IMR-90 (cell line): Measurements from ENCODE around the gene ADGRL1. TPM values are rescaled to one million over a fixed set of nuclear protein-coding genes. Genes with fewer than 3 reads are reported as not detected.
"Not testable (repeated sequence)": the region's sequence is repeated elsewhere in the genome, so short reads cannot be mapped to it uniquely, and the experiment has no call there.

Experiments
- ATAC-seq: fragments of 200-7000 bp; cut with Tn5 transposase; 2 replicates; pipeline ENCODE4 v1.9.1; 2020; ENCODE audit warnings: low read depth, mild to moderate bottlenecking, moderate library complexity
- BruUV-seq: library from RNA; stranded (reverse); fragments of 400-500 nt; replicated peaks from 2 replicates; lab custom pipeline; 2021; lab: Mats Ljungman, UMichigan
- CTCF ChIA-PET: fragments of 300-600 bp; formaldehyde crosslinking; extraction: SDS; loops from one replicate; lab custom pipeline; 2021; ENCODE audit warnings: antibody characterized with exemption; lab: Yijun Ruan, JAX
- POLR2A ChIA-PET: fragments of 300-600 bp; sonication (Branson Sonifier 250); formaldehyde crosslinking; loops from one replicate; lab custom pipeline; 2022; ENCODE audit warnings: antibody characterized with exemption; ENCODE audit not compliant: unreplicated experiment; lab: Charles Lee
- DNase-seq: peaks from one replicate; pipeline ENCODE4 v3.0.0; 2013
- H2AFZ ChIP-seq: replicated peaks from 2 replicates; pipeline ENCODE3; 2013; ENCODE audit warnings: low read length, mild to moderate bottlenecking; ENCODE audit not compliant: poor library complexity
- H2AK5ac ChIP-seq: 2 replicates; pipeline ENCODE4 v1.6.1; 2013; ENCODE audit warnings: low read depth, low read length, inconsistent platforms
- H2AK9ac ChIP-seq: replicated peaks from 2 replicates; pipeline ENCODE3; 2013; ENCODE audit warnings: mild to moderate bottlenecking, low read depth, low read length, moderate library complexity; ENCODE audit not compliant: poor library complexity
- H2BK120ac ChIP-seq: 2 replicates; pipeline ENCODE4 v1.6.1; 2013; ENCODE audit warnings: low read depth, low read length, inconsistent platforms
- H2BK15ac ChIP-seq: 3 replicates; pipeline ENCODE4 v1.6.1; 2013; ENCODE audit warnings: low read depth, low read length, inconsistent platforms
- H2BK20ac ChIP-seq: 2 replicates; pipeline ENCODE4 v1.6.1; 2013; ENCODE audit warnings: low read depth, mild to moderate bottlenecking, inconsistent platforms, low read length, moderate library complexity
- H2BK5ac ChIP-seq: 2 replicates; pipeline ENCODE4 v1.6.1; 2013; ENCODE audit warnings: mild to moderate bottlenecking, low read depth, low read length, inconsistent platforms; ENCODE audit not compliant: poor library complexity, severe bottlenecking
- H3K14ac ChIP-seq: replicated peaks from 2 replicates; pipeline ENCODE4 v1.6.1; 2013; ENCODE audit warnings: low read depth, low read length, inconsistent platforms
- H3K18ac ChIP-seq: 2 replicates; pipeline ENCODE4 v1.6.1; 2013; ENCODE audit warnings: low read depth, low read length, control low read depth
- H3K23ac ChIP-seq: 2 replicates; pipeline ENCODE4 v1.6.1; 2013; ENCODE audit warnings: low read depth, low read length, inconsistent platforms
- H3K27ac ChIP-seq: 2 replicates; pipeline ENCODE4 v1.5.1; 2013; ENCODE audit warnings: mild to moderate bottlenecking, control low read depth, low read length; ENCODE audit not compliant: insufficient read depth
- H3K27me3 ChIP-seq: 2 replicates; pipeline ENCODE4 v1.6.1; 2013; ENCODE audit warnings: low read length; ENCODE audit not compliant: control insufficient read depth, insufficient read depth
- H3K36me3 ChIP-seq: 2 replicates; pipeline ENCODE4 v1.6.1; 2013; ENCODE audit warnings: low read length, mixed read lengths; ENCODE audit not compliant: control insufficient read depth, insufficient read depth
- H3K4ac ChIP-seq: 2 replicates; pipeline ENCODE4 v1.6.1; 2013; ENCODE audit warnings: low read depth, low read length, inconsistent platforms
- H3K4me1 ChIP-seq: 2 replicates; pipeline ENCODE4 v1.6.1; 2013; ENCODE audit warnings: low read length, mixed read lengths; ENCODE audit not compliant: control insufficient read depth, insufficient read depth
- H3K4me2 ChIP-seq: 2 replicates; pipeline ENCODE4 v1.6.1; 2013; ENCODE audit warnings: low read depth, mild to moderate bottlenecking, control low read depth, low read length, moderate library complexity
- H3K4me3 ChIP-seq: 2 replicates; pipeline ENCODE4 v1.5.1; 2013; ENCODE audit warnings: low read depth, mild to moderate bottlenecking, control low read depth, low read length, moderate library complexity; ENCODE audit not compliant: insufficient read depth
- H3K56ac ChIP-seq: 2 replicates; pipeline ENCODE4 v1.6.1; 2013; ENCODE audit warnings: low read length, inconsistent platforms; ENCODE audit not compliant: insufficient read depth; ENCODE audit errors: extremely low read depth
- H3K79me1 ChIP-seq, 2 experiments: 2 replicates each; pipeline ENCODE4 v1.6.1; 2013; ENCODE audit warnings: low read length in 2 of 2, inconsistent platforms in 1 of 2, low read depth in 1 of 2
- H3K9ac ChIP-seq: 2 replicates; pipeline ENCODE4 v1.6.1; 2013; ENCODE audit warnings: low read depth, low read length, control low read depth
- H3K9me1 ChIP-seq: 2 replicates; pipeline ENCODE4 v1.6.1; 2013; ENCODE audit warnings: low read length, inconsistent platforms; ENCODE audit not compliant: insufficient read depth
- H3K9me3 ChIP-seq: 2 replicates; pipeline ENCODE4 v1.6.1; 2013; ENCODE audit warnings: low read length; ENCODE audit not compliant: control insufficient read depth, insufficient read depth
- H4K20me1 ChIP-seq: 2 replicates; pipeline ENCODE4 v1.6.1; 2013; ENCODE audit warnings: low read length, inconsistent platforms; ENCODE audit not compliant: insufficient read depth
- H4K5ac ChIP-seq: 2 replicates; pipeline ENCODE4 v1.6.1; 2013; ENCODE audit warnings: mild to moderate bottlenecking, low read depth, low read length, control low read depth
- H4K8ac ChIP-seq, 2 experiments: 2 replicates each; pipeline ENCODE4 v1.6.1; 2013; ENCODE audit warnings: low read depth in 2 of 2, low read length in 2 of 2, control low read depth in 1 of 2, inconsistent platforms in 1 of 2
- H4K91ac ChIP-seq: 2 replicates; pipeline ENCODE4 v1.6.1; 2013; ENCODE audit warnings: low read depth, low read length, inconsistent platforms; ENCODE audit not compliant: insufficient read depth
- WGBS, 2 experiments: methylation state at CpG; one replicate each; pipeline versions ENCODE4 v1.1.5 to v1.1.7; 2013; ENCODE audit warnings: missing lambda C conversion rate in 2 of 2; ENCODE audit not compliant: insufficient read length in 1 of 2; ENCODE audit errors: extremely low coverage in 2 of 2; 5-methylcytosine and 5-hydroxymethylcytosine counted together
- dilution Hi-C: fragments of 300-500 bp; cut with HindIII; formaldehyde crosslinking; loops from one replicate; pipeline ENCODE4 v1.14.3; 2018; ENCODE audit warnings: low sequenced_read_pairs; ENCODE audit not compliant: unreplicated experiment
- in situ Hi-C: fragments of 300-500 bp; cut with MboI; formaldehyde crosslinking; loops from 3 replicates; pipeline ENCODE4 v1.14.3; 2019; ENCODE audit warnings: low sequenced_read_pairs, inconsistent platforms, mixed read lengths
- intact Hi-C: fragments of 100-400 bp; cut with micrococcal nuclease; formaldehyde crosslinking; loops from 2 replicates; pipeline ENCODE4 v1.10.0; 2022
- polyA plus RNA-seq, 3 experiments: library from polyadenylated mRNA; depleted of rRNA; stranded (reverse); fragments of >200 nt; gene quantifications; 2 replicates each; pipeline ENCODE4 v1.2.3, GENCODE V29; 2012; ENCODE audit warnings: low replicate concordance in 1 of 3
- total RNA-seq: library from RNA; depleted of rRNA; stranded (reverse); fragments of >200 nt; gene quantifications from 2 replicates; pipeline ENCODE4 v1.2.3, GENCODE V29; 2012

ADGRL1 gene
- total and polyA plus RNA-seq, 2 of the 4 experiments (the other 2 are of a cell fraction): 0.72 to 2.2 TPM

DNA sequence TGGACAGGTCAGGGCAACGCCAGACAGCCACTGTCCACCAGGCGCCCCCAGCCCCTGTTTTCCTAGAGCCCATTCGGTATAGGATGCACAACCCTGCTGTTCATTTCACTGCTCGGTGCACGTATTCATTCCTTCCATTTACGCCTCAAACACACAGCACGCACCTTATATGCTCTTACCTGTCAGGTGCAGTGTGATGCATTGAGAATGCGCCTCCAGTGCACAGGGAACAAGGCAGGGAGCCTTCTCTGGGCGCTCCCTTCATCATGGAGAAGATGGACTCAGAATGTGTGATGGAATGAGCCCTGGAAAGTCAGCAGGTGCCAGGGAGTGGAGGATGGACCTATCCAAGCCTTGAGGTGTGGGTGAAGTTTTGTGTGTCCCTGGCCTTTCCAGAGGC is 4.2 kb upstream of the ADGRL1 start:
- H3K23ac ChIP-seq, H3K18ac ChIP-seq, H3K4me2 ChIP-seq, POLR2A ChIA-PET, BruUV-seq, H2BK5ac ChIP-seq, H3K56ac ChIP-seq, intact Hi-C loops, H3K27ac ChIP-seq, H2BK20ac ChIP-seq, H2AK9ac ChIP-seq, H3K4me3 ChIP-seq, H3K14ac ChIP-seq, H2BK120ac ChIP-seq, in situ Hi-C loops, ATAC-seq, H3K9ac ChIP-seq, H4K8ac ChIP-seq, H3K9me3 ChIP-seq, H3K4me1 ChIP-seq, H2AFZ ChIP-seq, H3K36me3 ChIP-seq, H2AK5ac ChIP-seq, DNase-seq, H4K91ac ChIP-seq, H4K5ac ChIP-seq, H3K4ac ChIP-seq, H2BK15ac ChIP-seq, H4K20me1 ChIP-seq, H3K9me1 ChIP-seq, dilution Hi-C loops, CTCF ChIA-PET, H3K79me1 ChIP-seq: not testable (repeated sequence)
- H3K27me3 ChIP-seq: peaks cover 34% of the 10 kb centered on the region
- 70% methylated on average over 2 of the region's 9 CpGs; no CpG with 5 or more reads in 1 of the 2 experiments for WGBS, 2 experiments

DNA sequence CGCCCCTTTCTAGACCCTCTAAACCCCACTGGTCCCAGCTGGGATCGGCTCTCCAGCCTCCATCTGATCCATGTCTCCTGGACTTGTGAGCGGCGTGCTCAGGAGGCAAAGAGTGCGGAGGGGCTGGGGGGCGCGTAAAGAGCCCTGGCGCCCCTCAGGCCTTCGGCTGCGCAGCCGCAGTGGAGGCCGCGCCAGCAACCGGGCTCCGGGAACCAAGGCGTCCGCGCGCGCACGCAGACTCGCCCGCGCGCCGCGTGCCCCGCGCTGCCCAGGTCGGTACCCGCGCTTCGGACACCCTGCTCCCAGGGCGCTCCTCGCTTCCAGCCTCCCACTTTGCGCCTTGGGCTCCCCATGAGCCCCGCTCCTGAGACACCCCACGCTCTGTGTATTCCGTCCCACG is 3.4 kb upstream of the ADGRL1 start:
- H3K14ac ChIP-seq, H4K8ac ChIP-seq, DNase-seq, H3K27ac ChIP-seq, intact Hi-C loops, H2AK9ac ChIP-seq, H3K56ac ChIP-seq, POLR2A ChIA-PET, H3K9me1 ChIP-seq, in situ Hi-C loops, H3K23ac ChIP-seq, H4K5ac ChIP-seq, H4K91ac ChIP-seq, H3K36me3 ChIP-seq, H2BK120ac ChIP-seq, H2BK20ac ChIP-seq, H3K79me1 ChIP-seq, dilution Hi-C loops, H3K9ac ChIP-seq, H2AK5ac ChIP-seq, H2AFZ ChIP-seq, BruUV-seq, H3K18ac ChIP-seq, H2BK5ac ChIP-seq, H4K20me1 ChIP-seq, H2BK15ac ChIP-seq, H3K4ac ChIP-seq, H3K4me1 ChIP-seq, H3K9me3 ChIP-seq, H3K4me3 ChIP-seq, H3K4me2 ChIP-seq, ATAC-seq, CTCF ChIA-PET: not testable (repeated sequence)
- 10% methylated on average over 4 of the region's 40 CpGs; no CpG with 5 or more reads in 1 of the 2 experiments for WGBS, 2 experiments
- peaks cover 40% of the 10 kb centered on the region for H3K27me3 ChIP-seq
